NCI-H2029 treated with DMSO at 0.1 percent for 48 hours (cell line): Measurements from ENCODE around the gene PYGB.

ENCODE experiments used
- DNase-seq: peaks from one replicate; lab custom pipeline; 2025; lab: John Stamatoyannopoulos, UW

The PYGB gene

GRCh38 chr20:25216199-25216945 lies 31.5 kb upstream of the PYGB start:
- DNase-seq: no peak

DNA sequence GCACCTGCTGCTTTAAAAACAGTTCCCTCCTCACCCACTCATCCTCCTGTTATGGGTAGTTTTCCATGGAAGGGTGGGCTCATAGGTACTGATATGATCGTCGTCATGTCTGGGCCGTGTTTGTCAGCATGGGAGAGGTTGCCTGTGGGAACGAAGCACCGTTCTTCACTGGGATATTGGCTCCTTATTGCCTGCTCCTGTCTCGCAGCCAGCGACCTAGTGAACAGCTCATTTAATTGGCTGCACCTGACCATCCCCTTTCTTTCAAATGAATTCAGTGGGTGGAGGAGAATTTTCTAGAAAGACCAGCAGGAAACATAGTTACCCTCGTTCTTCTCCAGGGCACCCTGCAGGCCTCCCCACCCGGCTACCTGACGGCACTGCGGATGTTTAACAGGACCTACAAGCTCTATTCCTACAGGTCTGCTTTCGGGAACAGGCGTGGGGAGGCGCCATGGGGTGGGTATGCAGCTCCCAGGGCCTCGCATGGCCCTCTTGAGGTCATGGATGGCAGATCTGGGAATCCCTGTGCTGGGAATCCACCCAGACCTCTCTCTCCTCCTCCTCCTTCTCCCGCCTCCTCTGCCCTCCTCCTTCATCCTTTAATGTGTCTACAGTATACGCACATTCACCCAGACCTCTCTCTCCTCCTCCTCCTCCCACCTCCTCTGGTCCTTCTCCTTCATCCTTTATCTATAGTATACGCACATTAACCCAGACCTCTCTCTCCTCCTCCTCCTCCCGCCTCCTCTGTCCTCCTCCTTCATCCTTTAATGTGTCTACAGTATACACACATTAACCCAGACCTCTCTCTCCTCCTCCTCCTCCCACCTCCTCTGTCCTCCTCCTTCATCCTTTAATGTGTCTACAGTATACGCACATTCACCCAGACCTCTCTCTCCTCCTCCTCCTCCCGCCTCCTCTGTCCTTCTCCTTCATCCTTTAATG lies 30.4 kb upstream of the PYGB start:
- DNase-seq: no peak

- no peak for DNase-seq
Measured at GRCh38 chr20:25218109-25218486, 29.8 kb upstream of the PYGB start.

- DNase-seq: no peak
Measured at GRCh38 chr20:25218492-25218891, 29.4 kb upstream of the PYGB start.

DNA sequence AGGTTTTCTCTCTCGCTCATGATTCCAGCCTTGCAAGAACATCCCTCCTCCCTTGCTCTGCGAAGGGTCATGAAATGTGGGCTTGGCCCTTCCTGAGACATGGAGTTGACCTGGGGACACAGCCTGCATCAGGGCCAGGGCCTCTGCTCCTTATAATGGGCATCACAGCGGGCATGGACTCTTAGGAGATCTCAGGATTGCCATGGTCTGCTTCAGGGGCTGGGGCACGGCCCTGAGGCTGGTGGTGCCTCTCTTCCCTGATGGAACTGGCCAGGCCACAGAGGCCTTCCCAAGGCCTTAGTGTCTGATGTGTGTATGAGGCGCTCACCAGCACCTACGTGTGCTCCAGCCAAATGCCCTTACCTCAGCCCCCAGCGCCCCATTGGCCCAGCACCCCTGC lies 28.5 kb upstream of the PYGB start:
- DNase-seq: no peak

GRCh38 chr20:25220021-25220730 lies 27.7 kb upstream of the PYGB start:
- no peak for DNase-seq

- peak; percentile 74 for DNase-seq
Measured at GRCh38 chr20:25220810-25221591, 26.9 kb upstream of the PYGB start.

DNA sequence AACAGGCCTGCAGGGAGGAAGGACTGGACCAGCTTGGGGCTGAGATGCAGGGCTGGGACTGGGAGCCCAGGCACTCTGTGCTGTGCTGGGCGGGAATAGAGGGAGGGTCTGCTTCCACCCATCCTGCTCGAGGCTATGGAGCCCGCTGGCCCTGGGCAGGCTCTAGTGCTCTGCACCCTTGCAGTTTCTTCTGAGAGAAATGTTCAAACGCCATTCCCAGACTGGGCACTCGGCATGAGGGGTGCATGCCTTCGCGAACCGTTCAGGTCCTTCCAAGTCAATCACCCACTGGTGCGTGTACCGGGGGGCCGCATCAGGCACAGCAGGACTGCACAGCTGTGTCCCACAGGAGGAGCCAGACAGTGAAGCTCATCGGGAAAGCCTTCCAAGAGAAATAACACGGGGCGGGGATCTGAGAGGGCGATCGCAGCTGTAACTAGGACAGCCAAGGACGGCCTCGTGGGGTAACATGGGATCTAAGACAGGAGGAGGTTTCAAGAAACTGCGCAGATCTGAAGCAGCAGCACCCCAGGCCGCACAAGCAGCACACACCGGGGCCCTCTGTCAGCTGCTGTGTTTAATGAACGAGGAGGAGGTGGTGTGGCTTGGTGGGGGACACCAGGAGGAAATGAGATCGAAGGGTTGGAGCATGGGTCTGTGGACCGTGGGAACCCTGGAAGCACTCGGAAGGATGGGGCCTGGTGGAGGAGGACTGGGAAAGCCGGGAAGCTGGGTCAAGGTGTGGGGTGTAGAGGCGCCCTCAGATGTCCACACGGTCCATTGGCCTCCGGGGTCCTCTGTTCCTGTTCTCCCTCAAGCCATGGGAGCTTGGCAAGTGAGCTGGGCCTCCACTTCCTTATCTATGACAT lies 26.1 kb upstream of the PYGB start:
- DNase-seq: no peak

GRCh38 chr20:25222461-25223178 lies 25.3 kb upstream of the PYGB start:
- DNase-seq: no peak

- DNase-seq: no peak
Measured at GRCh38 chr20:25223179-25223661, 24.7 kb upstream of the PYGB start.

DNA sequence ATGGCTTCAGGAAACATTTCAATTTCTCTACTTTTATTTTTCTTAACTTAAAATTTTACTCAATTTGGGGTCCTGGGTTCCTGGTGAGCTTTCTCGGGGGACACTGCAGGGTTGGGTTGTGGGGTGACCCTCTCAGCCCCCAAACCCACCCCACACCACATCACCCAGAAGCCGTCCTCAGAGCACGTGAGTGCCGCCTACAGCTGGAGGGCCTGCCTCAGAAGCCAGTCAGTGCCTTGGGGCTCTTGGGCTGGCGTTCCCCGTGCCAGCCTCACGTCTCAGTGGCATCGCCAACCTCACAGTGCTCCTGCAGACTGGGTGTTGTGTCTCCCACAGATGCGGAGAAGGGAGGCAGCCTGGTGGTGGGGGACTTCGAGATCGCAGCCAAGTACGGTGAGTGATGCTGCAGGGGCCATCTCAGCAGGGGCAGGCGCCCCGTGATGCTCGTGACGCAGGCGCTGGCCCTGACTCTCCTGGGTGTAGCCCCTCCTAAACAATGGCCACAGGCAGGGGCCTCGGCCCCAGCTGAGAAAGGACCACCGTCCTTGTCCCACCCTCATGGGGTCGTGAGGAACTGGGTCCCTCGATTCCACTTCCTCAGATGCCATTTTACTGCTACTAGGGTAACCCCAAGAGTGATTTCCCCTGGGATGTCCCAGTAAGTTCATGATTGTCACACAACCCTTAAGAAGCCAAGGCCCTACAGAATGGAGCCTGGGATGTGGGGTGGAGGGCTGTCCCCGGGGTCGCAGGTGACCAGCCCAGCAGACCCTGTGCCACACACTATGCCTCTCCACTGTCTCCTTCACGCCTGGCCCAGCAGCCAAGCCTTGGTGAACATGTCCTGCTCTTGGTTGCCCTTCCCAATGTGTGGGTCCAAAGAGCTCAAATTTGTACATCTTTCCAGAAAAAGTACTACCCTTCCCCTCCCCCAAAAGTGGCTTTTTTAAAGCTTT lies 23.8 kb upstream of the PYGB start:
- DNase-seq: no peak

DNA sequence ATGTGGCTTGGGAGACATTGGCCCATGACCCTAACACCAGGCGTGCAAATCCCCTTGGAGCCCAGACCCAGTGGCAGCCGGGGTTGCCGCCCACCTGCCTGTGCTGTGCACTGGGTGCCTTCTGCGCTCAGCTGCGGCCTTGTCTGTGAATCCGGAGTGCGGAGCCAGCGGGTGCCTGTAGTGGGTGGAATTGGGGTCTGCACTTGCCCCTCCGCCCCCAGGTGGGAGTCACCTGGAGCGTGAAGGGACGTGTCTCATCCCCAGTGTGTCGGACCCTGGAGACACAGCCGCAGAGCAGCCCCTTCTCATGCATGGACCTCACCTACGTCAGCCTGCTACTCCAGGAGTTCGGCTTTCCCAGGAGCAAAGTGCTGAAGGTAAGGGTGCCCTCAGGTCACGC lies 22.9 kb upstream of the PYGB start:
- DNase-seq: no peak

GRCh38 chr20:25225642-25226432 lies 22.0 kb upstream of the PYGB start:
- no peak for DNase-seq

GRCh38 chr20:25226433-25227316 lies 21.2 kb upstream of the PYGB start:
- DNase-seq: peak; percentile 40

GRCh38 chr20:25227317-25227831 lies 20.5 kb upstream of the PYGB start:
- DNase-seq: peak; percentile 29

GRCh38 chr20:25229486-25230165 lies 18.3 kb upstream of the PYGB start:
- DNase-seq: no peak
